Measurements from ENCODE around the gene GCN1. TPM values are rescaled to one million over a fixed set of nuclear protein-coding genes. Genes with fewer than 3 reads are reported as not detected.
"Not testable (repeated sequence)": the region's sequence is repeated elsewhere in the genome, so short reads cannot be mapped to it uniquely, and the experiment has no call there.

Gene GCN1
- total RNA-seq, 1 donor from 2014 or later: 73.9 TPM

GRCh38 chr12:120211243-120211903 is 16.9 kb upstream of the GCN1 start:
- TF ChIP-seq CTCF (conservative IDR thresholded peaks at IDR 0.05; ENCODE audit: low read depth, low read length): no peak
- no peak overlapping the region for H3K4me3 ChIP-seq (ENCODE audit: low read depth, low read length)
- no peak for DNase-seq (ENCODE audit: low read depth)

- no peak overlapping the region for H3K4me3 ChIP-seq (ENCODE audit: low read depth, low read length)
- TF ChIP-seq CTCF (conservative IDR thresholded peaks at IDR 0.05; ENCODE audit: low read depth, low read length): no peak
- DNase-seq (ENCODE audit: low read depth): no peak
These were observed 15.3 kb upstream of the GCN1 start for GRCh38 chr12:120209851-120210250.

GRCh38 chr12:120207227-120207626 is 12.7 kb upstream of the GCN1 start:
- no peak overlapping the region for H3K4me3 ChIP-seq (ENCODE audit: low read depth, low read length)
- TF ChIP-seq CTCF (conservative IDR thresholded peaks at IDR 0.05; ENCODE audit: low read depth, low read length): no peak
- no peak for DNase-seq (ENCODE audit: low read depth)

- H3K4me3 ChIP-seq (ENCODE audit: low read depth, low read length); DNase-seq (ENCODE audit: low read depth): not testable (repeated sequence)
These were observed 12.3 kb upstream of the GCN1 start for GRCh38 chr12:120206781-120207180.

DNA sequence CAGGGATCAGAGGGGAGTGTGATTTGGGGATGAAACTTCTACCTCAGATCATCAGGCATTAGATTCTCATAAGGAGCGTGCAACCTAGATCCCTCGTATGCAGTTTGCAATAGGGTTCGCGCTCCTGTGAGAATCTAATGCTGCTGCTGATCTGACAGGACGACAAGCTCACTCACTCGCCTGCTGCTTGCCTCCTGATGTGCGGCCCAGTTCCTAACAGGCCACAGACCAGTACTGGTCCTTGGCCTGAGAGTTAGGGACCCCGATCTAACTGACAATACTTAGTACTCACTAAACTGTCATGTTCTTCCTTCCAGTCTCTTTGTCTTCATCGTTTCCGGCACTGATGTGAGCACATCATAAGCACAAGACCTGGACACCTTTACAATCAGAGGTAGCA is 11.7 kb upstream of the GCN1 start:
- DNase-seq (ENCODE audit: low read depth): no peak
- no peak overlapping the region for H3K4me3 ChIP-seq (ENCODE audit: low read depth, low read length)
- no peak for TF ChIP-seq CTCF (conservative IDR thresholded peaks at IDR 0.05; ENCODE audit: low read depth, low read length)

- TF ChIP-seq CTCF (conservative IDR thresholded peaks at IDR 0.05; ENCODE audit: low read depth, low read length): no peak
- no peak overlapping the region for H3K4me3 ChIP-seq (ENCODE audit: low read depth, low read length)
- no peak for DNase-seq (ENCODE audit: low read depth)
These were observed 9.7 kb upstream of the GCN1 start for GRCh38 chr12:120204171-120204570.

GRCh38 chr12:120200364-120200800 is 5.9 kb upstream of the GCN1 start:
- TF ChIP-seq CTCF (conservative IDR thresholded peaks at IDR 0.05; ENCODE audit: low read depth, low read length): no peak
- peak overlapping the region; percentile 69 for H3K4me3 ChIP-seq (ENCODE audit: low read depth, low read length)
- DNase-seq (ENCODE audit: low read depth): no peak
